AG04450 (cell line): ENCODE measurements around the gene ST6GALNAC3. TPM values are rescaled to one million over a fixed set of nuclear protein-coding genes. Genes with fewer than 3 reads are reported as not detected.

Experiments
- CTCF ChIA-PET: fragments of 300-600, 350-600 bp; formaldehyde crosslinking; extraction: SDS; loops from one replicate; lab custom pipeline; 2022; ENCODE audit warnings: antibody characterized with exemption, inconsistent platforms; lab: Charles Lee
- POLR2A ChIA-PET: fragments of 350-600 bp; formaldehyde crosslinking; extraction: SDS; loops from one replicate; lab custom pipeline; 2021; ENCODE audit warnings: antibody characterized with exemption, inconsistent platforms; lab: Yijun Ruan, JAX
- DNase-seq: peaks from one replicate; pipeline ENCODE4 v3.0.0-alpha.2; 2011; ENCODE audit warnings: low read depth, low spot score
- H3K27ac ChIP-seq: one replicate; pipeline ENCODE4 v1.5.1; 2012; ENCODE audit warnings: low read depth, low read length, control low read depth
- H3K27me3 ChIP-seq: one replicate; pipeline ENCODE4 v1.6.0; 2012; ENCODE audit warnings: low read length; ENCODE audit not compliant: control insufficient read depth, insufficient read depth
- H3K4me3 ChIP-seq: 2 replicates; pipeline ENCODE4 v1.5.1; 2011; ENCODE audit warnings: mild to moderate bottlenecking, low read depth, low read length, control low read depth
- H3K9me3 ChIP-seq: 2 replicates; pipeline ENCODE4 v1.5.1; 2012; ENCODE audit warnings: low read length; ENCODE audit not compliant: control insufficient read depth, insufficient read depth
- polyA plus RNA-seq: library from polyadenylated mRNA; depleted of rRNA; stranded (reverse); fragments of >200 nt; gene quantifications from 2 replicates; pipeline ENCODE4 v1.2.3, GENCODE V29; 2011
- TF ChIP-seq, protein P1 (sequence below): IDR thresholded peaks from 2 replicates; pipeline ENCODE4 v1.5.1; 2011; ENCODE audit warnings: low read depth, low read length, control low read depth, inconsistent platforms

ST6GALNAC3 gene
- polyA plus RNA-seq, 1 experiment = 2.1 TPM

DNA sequence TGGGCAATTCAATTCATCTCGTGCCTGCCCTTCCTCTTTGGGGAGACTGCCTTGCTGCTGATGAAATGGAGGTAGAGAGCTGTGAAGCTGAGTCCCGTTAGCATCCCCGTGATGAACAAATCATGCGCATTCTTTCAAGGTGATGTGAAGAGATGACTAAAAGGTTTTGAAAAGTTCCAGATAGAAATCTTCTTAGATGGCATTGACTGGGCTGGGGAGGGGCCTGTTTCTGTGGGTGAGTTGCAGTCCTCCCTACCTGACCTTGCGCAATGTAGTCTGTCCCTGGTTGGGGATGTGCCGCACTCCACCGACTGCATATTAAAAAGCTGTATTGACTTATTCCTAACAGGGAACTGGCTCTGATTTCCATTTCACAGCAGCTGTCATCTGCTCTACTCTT lies 49.6 kb downstream of the ST6GALNAC3 start:
- H3K27ac ChIP-seq = no peak overlapping the region
- TF ChIP-seq, protein P1, sequence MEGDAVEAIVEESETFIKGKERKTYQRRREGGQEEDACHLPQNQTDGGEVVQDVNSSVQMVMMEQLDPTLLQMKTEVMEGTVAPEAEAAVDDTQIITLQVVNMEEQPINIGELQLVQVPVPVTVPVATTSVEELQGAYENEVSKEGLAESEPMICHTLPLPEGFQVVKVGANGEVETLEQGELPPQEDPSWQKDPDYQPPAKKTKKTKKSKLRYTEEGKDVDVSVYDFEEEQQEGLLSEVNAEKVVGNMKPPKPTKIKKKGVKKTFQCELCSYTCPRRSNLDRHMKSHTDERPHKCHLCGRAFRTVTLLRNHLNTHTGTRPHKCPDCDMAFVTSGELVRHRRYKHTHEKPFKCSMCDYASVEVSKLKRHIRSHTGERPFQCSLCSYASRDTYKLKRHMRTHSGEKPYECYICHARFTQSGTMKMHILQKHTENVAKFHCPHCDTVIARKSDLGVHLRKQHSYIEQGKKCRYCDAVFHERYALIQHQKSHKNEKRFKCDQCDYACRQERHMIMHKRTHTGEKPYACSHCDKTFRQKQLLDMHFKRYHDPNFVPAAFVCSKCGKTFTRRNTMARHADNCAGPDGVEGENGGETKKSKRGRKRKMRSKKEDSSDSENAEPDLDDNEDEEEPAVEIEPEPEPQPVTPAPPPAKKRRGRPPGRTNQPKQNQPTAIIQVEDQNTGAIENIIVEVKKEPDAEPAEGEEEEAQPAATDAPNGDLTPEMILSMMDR = no peak
- no peak overlapping the region for H3K4me3 ChIP-seq
- ChIA-PET CTCF (interaction anchor here (0.7 to 1.1 kb wide), 3 partner anchors 9 to 133 kb away, joined by 3 to 5 read pairs (median 4); no protein-coding TSS in a partner anchor), POLR2A (interaction anchor here (0.7 kb wide), 1 partner anchor 50 kb away, joined by 7 read pairs; the partner anchor contains the start of gene ST6GALNAC3)
- H3K9me3 ChIP-seq = no peaks in the 10 kb centered on the region
- DNase-seq = no peak
- no peaks in the 10 kb centered on the region for H3K27me3 ChIP-seq

DNA sequence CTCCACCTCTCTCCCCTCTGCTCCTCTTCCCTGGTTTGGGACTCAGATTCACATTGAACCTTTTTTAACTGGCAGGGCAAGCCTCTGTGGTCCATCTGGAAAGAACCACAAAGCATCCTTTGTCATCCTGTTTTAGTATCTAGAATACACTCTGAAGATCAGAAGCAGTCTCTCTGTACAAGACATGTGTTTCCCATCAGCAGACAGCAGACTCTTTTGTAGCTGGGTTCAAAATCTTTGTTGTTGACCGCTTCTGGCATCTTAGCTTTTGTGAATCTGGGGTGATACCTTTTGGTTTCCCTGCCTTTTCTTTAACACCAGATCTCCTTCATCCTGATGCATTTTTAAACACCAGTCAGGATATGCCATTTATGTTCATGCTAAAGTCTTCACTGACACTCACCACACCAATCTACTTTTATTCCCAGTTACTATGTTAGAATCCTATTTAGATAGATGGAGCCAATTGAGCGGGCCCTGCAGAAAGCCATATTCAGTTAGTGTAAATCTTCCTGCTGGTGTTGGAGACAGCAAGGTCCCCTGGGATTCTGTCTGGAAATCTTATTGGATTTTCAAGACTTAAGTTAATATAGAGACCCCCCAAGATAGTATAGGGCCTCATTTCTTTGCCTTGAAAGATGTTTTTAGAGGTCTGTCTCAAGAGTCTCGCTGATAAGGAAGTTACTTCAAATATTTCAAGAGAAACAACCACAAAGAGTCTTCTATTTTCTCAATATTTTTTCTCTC lies 51.1 kb downstream of the ST6GALNAC3 start:
- POLR2A ChIA-PET = no interaction called here
- Histone ChIP-seq H3K27me3 (no peaks in the 10 kb centered on the region), H3K9me3 (no peaks in the 10 kb centered on the region), H3K27ac (no peak overlapping the region), H3K4me3 (no peak overlapping the region)
- CTCF ChIA-PET = interaction anchor here (0.9 to 1.1 kb wide), 2 partner anchors 11 to 29 kb away, joined by 3 to 4 read pairs; no protein-coding TSS in a partner anchor
- TF ChIP-seq, protein P1 = no peak
- DNase-seq = no peak

DNA sequence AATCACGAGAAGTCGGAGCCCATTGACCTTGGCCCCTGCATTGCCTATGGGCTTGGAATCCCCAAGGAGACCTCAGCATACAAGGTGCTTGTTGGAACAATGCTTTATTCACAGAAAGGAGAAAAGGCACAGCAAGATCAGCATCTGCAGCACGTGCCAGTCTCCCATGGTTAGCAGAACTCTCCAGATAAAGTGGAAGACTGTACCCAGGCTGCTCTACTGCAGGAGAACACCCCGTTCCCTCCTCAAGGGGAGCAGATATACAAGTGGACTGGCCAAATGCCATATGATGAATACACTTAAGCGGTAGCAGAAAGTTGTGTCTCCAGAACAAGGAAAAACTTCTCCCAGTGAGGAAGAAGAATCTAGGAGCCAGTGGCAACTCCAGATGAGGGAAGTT lies 53.5 kb downstream of the ST6GALNAC3 start:
- POLR2A ChIA-PET = no interaction called here

DNA sequence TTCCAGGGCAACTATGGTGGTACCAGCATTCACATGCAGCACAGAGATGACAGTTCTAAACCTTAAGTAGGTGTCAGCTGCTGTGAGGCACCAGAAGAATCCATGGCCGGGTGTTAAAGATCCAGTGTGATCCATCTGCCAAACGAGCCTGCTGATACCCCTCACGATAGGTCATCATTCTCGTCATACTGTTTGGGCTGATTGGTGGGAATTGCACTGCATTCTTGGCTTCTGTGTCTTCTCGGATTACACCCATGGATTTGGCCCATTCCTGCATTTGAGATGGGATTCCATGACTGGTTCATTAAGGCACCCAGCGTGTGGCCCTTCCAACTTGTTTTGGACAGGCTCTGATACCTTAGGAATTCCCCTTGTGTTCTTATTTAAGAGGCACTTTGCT lies 55.2 kb downstream of the ST6GALNAC3 start:
- TF ChIP-seq, protein P1 = no peak
- no peaks in the 10 kb centered on the region for H3K9me3 ChIP-seq
- CTCF ChIA-PET = no interaction called here

More for the DNA sequence above, 53.5 kb downstream of the ST6GALNAC3 start:
- no peak for DNase-seq
- CTCF ChIA-PET = no interaction called here
- Histone ChIP-seq H3K27me3 (no peaks in the 10 kb centered on the region), H3K27ac (no peak overlapping the region), H3K9me3 (no peaks in the 10 kb centered on the region), H3K4me3 (no peak overlapping the region)
- TF ChIP-seq, protein P1 = no peak

DNA sequence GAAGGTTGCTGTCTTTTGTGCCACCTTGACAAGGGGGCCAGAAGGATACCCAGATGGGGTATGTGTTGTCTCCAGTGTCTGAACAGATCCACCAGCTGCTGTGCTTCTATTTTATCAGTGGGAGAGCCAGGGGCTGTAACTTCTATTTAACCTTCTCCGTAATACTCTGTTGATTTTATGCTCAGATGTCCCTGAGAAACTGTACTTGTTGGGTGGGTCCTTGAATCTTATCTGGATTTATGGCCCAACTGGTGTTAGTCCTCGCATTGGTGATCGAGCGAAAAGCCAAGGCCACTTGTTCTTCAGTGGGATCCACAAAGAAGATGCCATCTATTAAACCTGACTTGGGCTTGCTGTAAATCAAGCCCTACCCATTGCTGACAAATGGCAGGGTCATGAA lies 56.4 kb downstream of the ST6GALNAC3 start:
- no peak overlapping the region for H3K27ac ChIP-seq
- CTCF ChIA-PET = no interaction called here
- TF ChIP-seq, protein P1 = no peak
- H3K9me3 ChIP-seq = no peaks in the 10 kb centered on the region
- no peak for DNase-seq
- H3K4me3 ChIP-seq = no peak overlapping the region
- no peaks in the 10 kb centered on the region for H3K27me3 ChIP-seq
- POLR2A ChIA-PET = no interaction called here

More for the DNA sequence above, 55.2 kb downstream of the ST6GALNAC3 start:
- H3K27ac ChIP-seq = no peak overlapping the region
- DNase-seq = no peak
- H3K27me3 ChIP-seq = no peaks in the 10 kb centered on the region
- H3K4me3 ChIP-seq = no peak overlapping the region
- POLR2A ChIA-PET = no interaction called here
